Hippocampal formation (tissue), 2 donors: ENCODE measurements around the gene ABCF2.

Experiments
- DNase-seq, 2 donors: peaks; one replicate each; lab custom pipeline; 2025; lab: John Stamatoyannopoulos, UW

The ABCF2 gene

GRCh38 chr7:151195616-151196450 lies 31.2 kb downstream of the ABCF2 start:
- DNase-seq = no peak

- DNase-seq = no peak
Measured at GRCh38 chr7:151194188-151194587, 32.8 kb downstream of the ABCF2 start.

GRCh38 chr7:151193203-151193978 lies 33.6 kb downstream of the ABCF2 start:
- DNase-seq = no peak

- DNase-seq = no peak
Measured at GRCh38 chr7:151192002-151192539, 34.9 kb downstream of the ABCF2 start.

- no peak for DNase-seq
Measured at GRCh38 chr7:151191544-151191943, 35.5 kb downstream of the ABCF2 start.

- DNase-seq = no peak
Measured at GRCh38 chr7:151189038-151189437, 38.0 kb downstream of the ABCF2 start.

- no peak for DNase-seq
Measured at GRCh38 chr7:151188252-151188542, 38.8 kb downstream of the ABCF2 start.

- DNase-seq = no peak
Measured at GRCh38 chr7:151187409-151188251, 39.4 kb downstream of the ABCF2 start.

- DNase-seq = no peak
Measured at GRCh38 chr7:151186640-151187408, 40.2 kb downstream of the ABCF2 start, which contains the start of gene ASB10. Gene ASB10, minus strand, starts transcription at chr7:151187250. Its CDS starts 120 bp downstream, at chr7:151187130.

GRCh38 chr7:151185762-151186639 lies 41.0 kb downstream of the ABCF2 start:
- DNase-seq = no peak

- no peak for DNase-seq
Measured at GRCh38 chr7:151181011-151181431, 46.0 kb downstream of the ABCF2 start.

GRCh38 chr7:151179946-151180345 lies 47.1 kb downstream of the ABCF2 start:
- no peak for DNase-seq

GRCh38 chr7:151179287-151179860 lies 47.6 kb downstream of the ABCF2 start:
- no peak for DNase-seq

- DNase-seq = no peak
Measured at GRCh38 chr7:151178831-151179230, 48.2 kb downstream of the ABCF2 start.

- DNase-seq = no peak
Measured at GRCh38 chr7:151178236-151178635, 48.8 kb downstream of the ABCF2 start.

- DNase-seq = no peak
Measured at GRCh38 chr7:151177310-151177709, 49.7 kb downstream of the ABCF2 start.

GRCh38 chr7:151176401-151176800 lies 50.6 kb downstream of the ABCF2 start:
- DNase-seq = no peak

- DNase-seq = no peak
Measured at GRCh38 chr7:151175793-151176311, 51.2 kb downstream of the ABCF2 start.

- DNase-seq = no peak
Measured at GRCh38 chr7:151175047-151175792, 51.8 kb downstream of the ABCF2 start.
